OCI-LY7 (cell line): ENCODE measurements around the gene SRGAP1.

Experiments used
- CTCF ChIP-seq: fragments of 200-600 bp; sonication (generic); conservative IDR thresholded peaks from 2 replicates; pipeline ENCODE4 v1.5.1; 2014; ENCODE audit warnings: mild to moderate bottlenecking, antibody characterized with exemption, low read length, moderate library complexity, mixed read lengths
- EZH2phosphoT487 ChIP-seq: fragments of 200-600 bp; sonication (generic); IDR thresholded peaks from 2 replicates; pipeline ENCODE4 v1.6.1; 2018; ENCODE audit warnings: low read depth, borderline replicate concordance, mild to moderate bottlenecking, mixed run types, antibody characterized with exemption, low read length, moderate library complexity, mixed read lengths

- no peak for TF ChIP-seq CTCF
- TF ChIP-seq EZH2phosphoT487 = no peak
These were observed 310.2 kb downstream of the SRGAP1 start for GRCh38 chr12:64154677-64155076.
